Mesodermal cell (in vitro differentiated cells): ENCODE data around the gene EVA1B.

Experiments used
- H3K27ac ChIP-seq: 2 replicates; pipeline ENCODE4 v1.7.0; 2013; ENCODE audit warnings: mild to moderate bottlenecking, low read depth, low read length, moderate library complexity; ENCODE audit not compliant: severe bottlenecking
- H3K36me3 ChIP-seq: 2 replicates; pipeline ENCODE4 v1.7.1; 2013; ENCODE audit warnings: mild to moderate bottlenecking, low read length, moderate library complexity; ENCODE audit not compliant: control insufficient read depth, insufficient read depth
- H3K4me1 ChIP-seq: one replicate; pipeline ENCODE4 v1.7.1; 2013; ENCODE audit warnings: mild to moderate bottlenecking, low read length; ENCODE audit not compliant: insufficient read depth, control insufficient read depth, poor library complexity, severe bottlenecking
- H3K4me3 ChIP-seq: 2 replicates; pipeline ENCODE4 v1.7.0; 2013; ENCODE audit warnings: low read length, control low read depth, mild to moderate bottlenecking; ENCODE audit not compliant: insufficient read depth, poor library complexity, severe bottlenecking; ENCODE audit errors: extremely low read depth
- H3K9me3 ChIP-seq: 2 replicates; pipeline ENCODE4 v1.7.1; 2013; ENCODE audit warnings: mild to moderate bottlenecking, low read length, moderate library complexity; ENCODE audit not compliant: control insufficient read depth
- WGBS, 2 experiments: methylation state at CpG; one replicate each; pipeline ENCODE4 v1.1.5; 2013; ENCODE audit warnings: missing lambda C conversion rate in 2 of 2; ENCODE audit not compliant: insufficient coverage in 2 of 2; 5-methylcytosine and 5-hydroxymethylcytosine counted together

Gene EVA1B

GRCh38 chr1:36345353-36345752 lies 21.9 kb upstream of the EVA1B start:
- 93 to 98% methylated on average over 4 to 7 of the region's 7 CpGs for WGBS, 2 experiments
- no peak overlapping the region for H3K27ac ChIP-seq
- H3K4me1 ChIP-seq, result peaks cover 14% of the 10 kb centered on the region
- peaks cover 80% of the 10 kb centered on the region for H3K36me3 ChIP-seq
- no peak overlapping the region for H3K4me3 ChIP-seq
- no peaks in the 10 kb centered on the region for H3K9me3 ChIP-seq

GRCh38 chr1:36344395-36344680 lies 20.9 kb upstream of the EVA1B start:
- peaks cover 5% of the 10 kb centered on the region for H3K4me1 ChIP-seq
- H3K9me3 ChIP-seq, result no peaks in the 10 kb centered on the region
- H3K4me3 ChIP-seq, result no peak overlapping the region
- H3K36me3 ChIP-seq, result peaks cover 82% of the 10 kb centered on the region
- WGBS, 2 experiments, result 84 to 100% methylated on average over 5 to 7 of the region's 8 CpGs
- no peak overlapping the region for H3K27ac ChIP-seq

DNA sequence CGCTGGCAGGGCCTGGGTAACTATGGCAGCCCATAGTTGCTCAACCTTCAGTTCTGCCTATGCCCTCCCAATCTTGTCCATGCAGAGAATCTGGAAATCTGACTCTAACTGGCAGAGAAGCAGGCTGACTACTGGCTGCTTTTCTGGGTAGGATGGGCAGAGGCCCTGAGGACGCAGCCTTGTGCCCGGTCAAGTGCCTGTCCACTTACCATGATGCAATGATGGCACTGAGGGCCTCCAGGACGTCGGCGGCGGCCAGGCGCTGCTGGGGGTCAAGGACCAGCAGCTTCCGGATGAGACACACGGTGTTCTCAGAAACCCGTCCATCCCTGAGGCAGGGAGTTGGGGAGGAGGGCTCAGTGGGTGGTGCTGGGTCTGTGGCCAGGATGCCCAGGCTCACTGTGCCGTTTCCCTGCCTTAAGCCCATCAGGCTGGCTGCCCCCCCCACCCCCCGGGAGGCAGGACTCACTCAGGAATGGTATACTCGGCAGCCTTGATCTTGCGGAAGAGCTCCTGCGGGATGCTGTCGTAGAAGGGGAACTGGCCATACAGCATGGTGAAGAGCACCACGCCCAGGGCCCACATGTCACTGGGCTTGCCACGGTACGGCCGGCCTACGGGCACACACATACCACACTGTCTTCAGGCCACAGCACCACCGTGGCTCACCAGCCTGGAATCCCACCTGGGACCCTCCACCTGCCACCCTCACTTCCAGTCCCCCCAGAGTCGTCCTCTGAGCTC lies 20.4 kb upstream of the EVA1B start:
- Histone ChIP-seq H3K9me3 (no peaks in the 10 kb centered on the region), H3K36me3 (peaks cover 77% of the 10 kb centered on the region), H3K4me1 (peaks cover 5% of the 10 kb centered on the region), H3K4me3 (no peak overlapping the region), H3K27ac (no peak overlapping the region)
- whole genome bisulfite sequencing, 2 experiments, result 95 to 97% methylated on average over 18 to 20 of the region's 24 CpGs

DNA sequence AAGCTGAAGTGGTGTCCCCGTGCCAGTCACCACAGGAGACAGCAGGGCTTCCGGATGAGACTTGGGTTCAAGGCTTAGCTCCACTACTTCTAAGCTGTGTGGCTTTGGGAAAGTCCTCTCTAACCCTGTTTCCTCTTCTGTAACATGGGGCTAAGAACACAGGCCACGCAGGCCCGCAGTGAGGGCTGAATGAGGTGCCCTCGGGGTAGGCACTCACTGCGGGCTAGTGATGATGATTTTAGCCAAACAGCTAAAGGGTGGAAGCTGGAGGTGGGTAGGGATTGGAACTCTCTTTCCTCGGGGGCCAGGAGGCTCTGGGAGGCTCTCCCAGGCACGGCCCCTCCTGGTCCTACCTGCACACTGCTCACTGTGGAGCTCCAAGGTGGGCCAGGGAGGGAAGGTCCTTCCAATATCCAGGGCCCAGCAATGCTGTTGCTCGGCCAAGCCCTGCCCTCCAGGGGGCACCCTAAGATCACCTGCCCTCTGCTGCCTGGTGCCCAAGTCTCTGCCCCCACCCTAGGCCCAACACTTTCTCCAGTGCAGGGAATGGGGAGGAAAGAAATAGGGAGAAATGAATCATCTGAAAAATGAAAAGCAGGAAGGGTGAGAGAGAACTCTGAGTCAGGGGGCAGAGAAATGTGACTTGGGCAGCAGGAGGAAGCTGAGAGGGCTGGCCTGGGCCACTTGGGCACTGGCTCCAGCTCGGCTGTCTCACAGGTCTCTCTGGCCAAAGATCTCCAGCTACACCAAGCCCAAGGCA lies 19.2 kb upstream of the EVA1B start:
- H3K36me3 ChIP-seq, result peaks cover 64% of the 10 kb centered on the region
- no peak overlapping the region for H3K27ac ChIP-seq
- H3K4me1 ChIP-seq, result peaks cover 2% of the 10 kb centered on the region
- H3K9me3 ChIP-seq, result no peaks in the 10 kb centered on the region
- no peak overlapping the region for H3K4me3 ChIP-seq
- WGBS, 2 experiments, result 94 to 100% methylated on average over 5 to 8 of the region's 10 CpGs

DNA sequence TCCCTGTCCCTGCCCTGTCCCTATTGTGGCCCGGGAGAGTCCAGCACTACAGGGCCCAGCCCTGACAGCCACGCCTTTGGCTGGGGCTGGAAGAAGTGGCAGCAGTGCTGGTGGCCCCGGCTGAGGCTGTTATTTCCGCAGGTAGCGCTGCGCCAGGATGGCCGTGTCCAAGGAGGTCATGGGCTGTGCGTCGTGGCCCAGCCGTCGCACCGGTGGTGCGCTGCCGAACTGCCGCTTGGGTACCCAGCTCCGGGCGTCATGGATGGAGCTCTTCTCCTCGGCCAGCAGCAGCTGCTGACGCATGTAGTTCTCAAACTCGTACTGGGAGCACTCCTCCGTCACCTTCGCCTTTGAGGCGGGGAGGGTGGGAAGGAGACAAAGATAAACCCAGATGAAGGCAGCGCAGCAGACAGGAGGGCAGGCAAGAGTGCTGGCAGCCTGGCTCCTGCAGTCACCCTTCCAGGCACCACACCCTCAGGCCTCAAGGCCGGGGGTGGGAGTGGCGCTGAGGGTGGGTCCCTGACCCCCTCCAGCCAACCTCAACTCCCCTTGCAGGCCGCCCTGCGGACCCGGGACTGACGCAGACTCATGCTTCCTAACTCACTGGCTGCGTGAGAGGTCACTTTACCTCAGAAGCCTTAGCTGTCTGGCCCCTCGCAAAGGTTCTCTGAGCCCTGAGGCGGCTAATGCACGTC lies 18.3 kb upstream of the EVA1B start:
- Histone ChIP-seq H3K9me3 (no peaks in the 10 kb centered on the region), H3K27ac (no peak overlapping the region), H3K36me3 (peaks cover 56% of the 10 kb centered on the region), H3K4me3 (no peak overlapping the region), H3K4me1 (peaks cover 2% of the 10 kb centered on the region)
- WGBS, 2 experiments, result 91 to 94% methylated on average over 28 to 33 of the region's 34 CpGs

DNA sequence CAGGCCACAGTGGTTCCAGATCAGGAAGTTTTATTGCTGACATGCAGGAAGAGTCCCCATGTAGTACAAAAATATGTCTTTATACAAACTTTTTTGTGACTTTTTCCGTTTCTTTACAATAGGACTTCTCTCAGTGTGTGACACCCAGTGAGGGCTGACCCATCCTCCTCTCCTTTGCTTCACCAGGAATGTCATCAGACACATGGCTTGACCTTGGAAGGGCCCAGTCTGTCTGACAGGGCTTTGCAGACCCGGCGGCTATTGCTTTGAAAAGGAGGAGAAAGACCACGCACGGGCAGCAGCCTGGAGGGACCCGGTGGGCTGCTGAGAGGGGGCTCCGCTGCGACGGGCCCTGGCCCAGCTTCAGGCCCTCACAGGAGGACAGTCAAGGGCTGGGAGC lies 16.2 kb upstream of the EVA1B start:
- H3K9me3 ChIP-seq, result no peaks in the 10 kb centered on the region
- 88 to 97% methylated on average over 1 to 6 of the region's 9 CpGs for WGBS, 2 experiments
- H3K27ac ChIP-seq, result no peak overlapping the region
- peaks cover 2% of the 10 kb centered on the region for H3K4me1 ChIP-seq
- no peak overlapping the region for H3K4me3 ChIP-seq
- peaks cover 37% of the 10 kb centered on the region for H3K36me3 ChIP-seq

DNA sequence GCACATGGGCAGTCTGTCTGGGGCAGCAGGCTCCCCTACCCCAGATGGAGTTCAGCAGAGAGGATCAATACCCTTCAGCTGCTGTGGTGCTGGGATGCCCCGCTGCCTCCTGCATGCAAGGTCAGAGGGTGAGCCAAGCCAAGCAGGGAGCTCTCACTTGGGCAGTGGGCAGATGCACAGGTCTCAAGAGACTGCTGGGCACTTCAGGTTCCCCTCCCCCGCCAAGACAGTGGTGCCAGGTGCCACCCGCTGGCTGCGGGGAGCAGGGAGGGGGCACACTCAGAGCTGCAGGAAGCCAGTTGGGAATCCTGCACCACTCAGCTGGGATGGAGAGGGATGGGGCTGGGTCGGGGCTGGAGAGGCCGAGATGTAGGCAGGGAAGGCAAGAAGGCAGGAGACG lies 15.8 kb upstream of the EVA1B start:
- peaks cover 2% of the 10 kb centered on the region for H3K4me1 ChIP-seq
- 86 to 95% methylated on average over 4 to 6 of the region's 7 CpGs for WGBS, 2 experiments
- peaks cover 33% of the 10 kb centered on the region for H3K36me3 ChIP-seq
- no peak overlapping the region for H3K27ac ChIP-seq
- H3K9me3 ChIP-seq, result no peaks in the 10 kb centered on the region
- no peak overlapping the region for H3K4me3 ChIP-seq

DNA sequence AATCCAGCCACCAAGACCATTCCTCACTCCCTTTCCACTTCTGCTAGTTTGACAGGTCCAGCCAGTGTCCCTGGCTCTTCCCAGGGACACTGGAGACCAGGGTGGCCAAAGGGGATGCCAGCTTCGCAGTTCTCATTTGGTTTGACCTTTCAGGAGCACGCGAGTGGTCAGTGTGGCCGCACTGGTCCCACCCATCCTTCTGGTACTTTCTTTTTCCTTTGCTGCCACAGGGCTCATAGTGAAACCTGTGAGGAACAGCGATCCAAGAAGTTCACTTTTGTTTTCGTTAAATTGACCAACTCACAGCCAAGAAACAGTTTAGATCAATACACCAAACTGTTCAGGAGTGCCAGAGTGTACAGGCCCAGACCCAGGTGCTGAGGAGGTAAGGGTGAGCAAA lies 14.4 kb upstream of the EVA1B start:
- peaks cover 22% of the 10 kb centered on the region for H3K36me3 ChIP-seq
- no peak overlapping the region for H3K4me3 ChIP-seq
- no peaks in the 10 kb centered on the region for H3K9me3 ChIP-seq
- H3K4me1 ChIP-seq, result no peaks in the 10 kb centered on the region
- whole genome bisulfite sequencing, 2 experiments, result 93 to 96% methylated on average over 4 to 5 of the region's 6 CpGs
- H3K27ac ChIP-seq, result no peak overlapping the region

- peaks cover 4% of the 10 kb centered on the region for H3K4me1 ChIP-seq
- 92 to 95% methylated on average over 15 of the region's 15 CpGs for WGBS, 2 experiments
- no peaks in the 10 kb centered on the region for H3K36me3 ChIP-seq
- no peaks in the 10 kb centered on the region for H3K9me3 ChIP-seq
- no peak overlapping the region for H3K4me3 ChIP-seq
- H3K27ac ChIP-seq, result no peak overlapping the region
These were observed 7.5 kb upstream of the EVA1B start for GRCh38 chr1:36330940-36331339.

GRCh38 chr1:36329817-36330216 lies 6.4 kb upstream of the EVA1B start:
- 97% methylated on average over 8 of the region's 9 CpGs for WGBS, 2 experiments
- Histone ChIP-seq H3K27ac (no peak overlapping the region), H3K36me3 (no peaks in the 10 kb centered on the region), H3K4me3 (no peak overlapping the region), H3K9me3 (no peaks in the 10 kb centered on the region), H3K4me1 (peaks cover 15% of the 10 kb centered on the region)

DNA sequence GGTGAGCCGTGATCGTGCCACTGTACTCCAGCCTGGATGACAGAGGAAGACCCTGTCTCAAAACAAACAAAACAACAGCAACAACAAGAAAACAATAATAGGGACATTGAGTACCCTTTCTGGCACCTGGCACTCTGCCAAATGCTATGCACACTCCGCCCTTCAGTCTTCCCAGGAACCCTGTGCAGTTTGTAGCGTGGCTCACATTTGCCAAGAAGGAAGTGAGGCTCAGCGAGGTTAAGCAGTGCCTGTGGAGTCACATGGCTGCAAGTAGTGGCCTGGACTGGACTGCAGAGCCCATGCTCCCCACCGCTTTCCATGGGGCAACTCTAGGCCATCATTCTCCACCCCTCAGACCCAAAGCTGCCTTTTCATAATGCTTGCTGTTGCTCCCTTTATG lies 5.3 kb upstream of the EVA1B start:
- WGBS, 2 experiments, result 96 to 100% methylated on average over 2 to 5 of the region's 6 CpGs
- Histone ChIP-seq H3K9me3 (no peaks in the 10 kb centered on the region), H3K4me3 (no peak overlapping the region), H3K27ac (no peak overlapping the region), H3K4me1 (peaks cover 25% of the 10 kb centered on the region), H3K36me3 (no peaks in the 10 kb centered on the region)
